HG02610 (cell line): ENCODE data around the gene C2CD3.
"Not testable (repeated sequence)": the region's sequence is repeated elsewhere in the genome, so short reads cannot be mapped to it uniquely, and the experiment has no call there.

Experiments used
- ATAC-seq: cut with Tn5 transposase; IDR thresholded peaks from one replicate; pipeline ENCODE4 v1.9.1; 2021; ENCODE audit warnings: mild to moderate bottlenecking, moderate library complexity; ENCODE audit not compliant: unreplicated experiment

C2CD3 gene

GRCh38 chr11:74159642-74160041 is 11.2 kb downstream of the C2CD3 start:
- no peak for ATAC-seq

DNA sequence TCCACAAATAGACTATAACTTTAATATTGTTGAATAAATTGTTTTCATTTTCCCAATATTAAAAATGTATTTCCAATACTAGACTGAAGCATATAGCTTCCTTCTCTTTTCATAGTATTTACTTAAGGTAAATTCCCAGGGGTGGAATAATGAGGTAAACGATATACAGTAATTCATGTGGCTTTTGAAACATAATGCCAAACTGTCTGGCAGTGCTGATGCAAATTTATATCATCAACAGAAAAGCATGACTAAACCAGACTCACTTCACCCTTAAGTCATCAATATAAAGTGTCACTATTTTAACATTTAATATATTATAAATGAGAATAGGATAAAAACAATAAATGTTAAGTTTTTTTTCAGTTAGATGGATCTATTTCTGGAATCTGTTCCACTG is 13.6 kb downstream of the C2CD3 start:
- ATAC-seq: no peak

DNA sequence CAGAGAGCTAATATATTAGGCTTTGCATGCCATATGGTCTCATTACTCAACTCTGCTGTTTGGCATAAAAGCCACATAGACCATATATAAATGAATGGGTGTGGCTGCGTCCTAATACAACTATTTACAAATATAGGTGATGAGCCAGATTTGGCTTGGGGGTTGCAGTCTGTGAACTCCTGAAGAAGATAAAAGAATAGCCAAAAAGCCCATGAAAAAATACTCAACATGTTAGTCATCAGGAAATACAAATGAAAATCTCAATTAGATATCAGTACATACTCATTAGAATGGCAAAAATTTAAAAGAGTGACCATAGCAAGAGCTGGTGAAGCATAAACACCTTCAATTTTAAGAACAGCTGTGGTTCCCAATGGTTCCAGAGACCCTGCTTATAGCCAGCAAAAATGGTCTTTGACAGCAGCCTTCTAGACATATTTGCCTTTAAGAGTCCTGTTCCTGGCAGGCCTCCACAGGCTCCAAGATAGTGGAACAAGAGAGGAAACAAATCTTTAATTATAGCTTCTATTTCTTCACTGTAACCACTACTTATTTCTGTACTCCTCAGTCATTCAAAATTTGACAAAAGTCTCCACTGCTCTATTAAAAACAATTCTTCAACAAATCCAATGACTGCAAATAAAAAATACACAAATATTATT is 16.1 kb downstream of the C2CD3 start:
- no peak for ATAC-seq

DNA sequence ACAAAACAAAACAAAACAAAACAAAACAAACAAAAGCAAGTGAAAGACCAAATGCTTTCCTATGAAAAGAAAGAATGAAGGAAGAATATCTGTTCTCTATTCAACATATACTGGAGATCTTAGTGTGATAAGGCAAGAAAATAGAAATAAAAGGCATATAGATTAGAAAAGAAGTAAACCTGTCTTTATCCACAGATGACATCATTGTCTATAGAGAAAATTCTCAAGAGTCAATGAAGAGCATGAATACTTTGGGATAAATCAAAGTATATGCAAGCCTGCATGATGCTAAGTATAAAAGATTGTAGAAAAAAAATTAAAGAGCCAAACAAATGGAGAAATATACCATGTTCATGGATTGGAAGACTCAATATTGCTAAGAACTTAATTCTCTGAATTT is 17.6 kb downstream of the C2CD3 start:
- ATAC-seq: no peak

DNA sequence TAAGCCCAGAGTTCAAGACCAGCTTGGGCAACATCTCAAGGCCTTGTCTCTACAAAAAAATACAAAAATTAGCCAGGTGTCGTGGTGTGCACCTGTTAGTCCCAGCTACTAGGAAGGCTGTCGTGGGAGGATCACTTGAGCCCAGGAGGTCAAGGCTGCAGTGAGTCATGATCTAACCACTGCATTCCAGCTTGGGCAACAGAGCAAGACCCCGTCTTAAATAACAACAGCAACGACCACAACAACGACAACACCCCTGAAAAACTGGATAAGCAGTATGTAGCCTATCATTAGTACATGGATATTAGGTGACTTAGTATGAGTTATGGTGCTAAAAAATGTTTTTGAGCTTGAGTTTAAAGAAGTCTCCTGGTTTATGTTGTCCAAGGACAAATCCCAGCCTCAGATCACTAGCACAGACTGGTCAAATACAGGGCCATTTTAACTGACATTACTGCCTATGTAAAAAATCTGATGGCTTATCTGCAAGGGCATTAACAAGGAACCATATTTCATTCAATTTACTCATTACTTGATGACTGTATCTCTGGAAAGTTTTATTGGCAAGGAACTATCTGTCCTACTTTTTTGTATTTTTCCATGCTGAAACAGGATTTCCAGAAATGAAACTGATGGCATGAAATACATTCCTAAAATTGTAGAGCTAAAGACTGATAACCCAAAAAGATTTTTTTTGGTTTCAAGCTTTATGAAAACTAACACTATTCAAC is 23.4 kb downstream of the C2CD3 start:
- ATAC-seq: no peak

- ATAC-seq: no peak
Observed at GRCh38 chr11:74144592-74144991, 26.2 kb downstream of the C2CD3 start.

DNA sequence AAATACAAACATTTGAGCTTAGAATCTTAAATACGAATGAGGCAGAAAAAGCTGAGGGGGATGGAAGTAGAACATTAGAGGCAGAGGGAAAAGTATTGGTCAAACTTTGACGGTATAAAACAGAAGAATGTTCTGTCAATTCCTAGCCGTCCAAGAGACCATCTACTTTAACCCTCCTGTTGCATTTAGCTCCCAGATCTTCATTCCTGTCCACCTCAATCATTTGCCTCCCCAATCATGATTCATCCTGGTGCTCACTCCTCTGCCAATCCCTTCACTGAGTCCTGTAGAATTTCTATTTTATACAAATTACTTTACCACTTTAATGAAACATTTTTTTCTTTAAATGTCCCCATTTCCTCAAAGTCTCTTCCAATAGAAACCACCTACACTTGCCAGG is 28.2 kb downstream of the C2CD3 start:
- ATAC-seq: no peak

DNA sequence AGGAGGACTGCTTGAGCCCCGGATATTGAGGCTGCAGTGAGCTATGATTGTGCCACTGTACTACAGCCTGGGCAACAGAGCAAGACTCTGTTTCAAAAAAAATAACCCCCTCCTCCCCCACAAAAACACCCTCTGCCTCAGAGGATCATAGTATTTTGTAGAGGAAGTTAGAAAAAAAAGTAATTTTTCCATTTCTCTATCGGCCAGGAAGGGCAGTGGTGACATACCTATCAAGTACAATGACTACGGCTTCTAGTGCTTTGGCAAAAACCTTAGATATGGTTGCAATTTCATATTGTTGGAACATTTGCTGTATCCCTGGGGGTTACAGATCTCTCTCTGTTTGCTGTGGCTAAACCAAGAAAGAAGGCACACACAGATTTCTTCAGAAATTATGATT is 28.9 kb downstream of the C2CD3 start:
- no peak for ATAC-seq

- ATAC-seq: no peak
Observed at GRCh38 chr11:74141241-74141695, 29.5 kb downstream of the C2CD3 start.

DNA sequence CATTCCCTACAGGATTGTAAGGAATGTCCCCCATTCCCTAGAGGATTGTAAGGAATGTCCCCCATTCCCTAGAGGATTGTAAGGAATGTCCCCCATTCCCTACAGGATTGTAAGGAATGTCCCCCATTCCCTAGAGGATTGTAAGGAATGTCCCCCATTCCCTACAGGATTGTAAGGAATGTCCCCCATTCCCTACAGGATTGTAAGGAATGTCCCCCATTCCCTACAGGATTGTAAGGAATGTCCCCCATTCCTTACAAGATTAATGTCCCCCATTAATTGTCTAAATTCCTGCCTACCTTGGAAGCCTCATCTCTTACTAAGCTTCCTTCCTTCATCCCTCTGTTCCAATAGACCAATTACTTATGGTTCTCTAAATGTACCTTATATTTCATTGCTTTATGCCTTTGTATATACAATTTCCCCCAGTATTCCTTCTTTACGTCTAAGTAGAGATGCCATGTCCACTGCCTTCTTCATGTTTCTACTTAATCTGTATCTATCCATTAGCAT is 30.8 kb downstream of the C2CD3 start:
- not testable (repeated sequence) for ATAC-seq

GRCh38 chr11:74139151-74139918 is 31.5 kb downstream of the C2CD3 start:
- no peak for ATAC-seq

DNA sequence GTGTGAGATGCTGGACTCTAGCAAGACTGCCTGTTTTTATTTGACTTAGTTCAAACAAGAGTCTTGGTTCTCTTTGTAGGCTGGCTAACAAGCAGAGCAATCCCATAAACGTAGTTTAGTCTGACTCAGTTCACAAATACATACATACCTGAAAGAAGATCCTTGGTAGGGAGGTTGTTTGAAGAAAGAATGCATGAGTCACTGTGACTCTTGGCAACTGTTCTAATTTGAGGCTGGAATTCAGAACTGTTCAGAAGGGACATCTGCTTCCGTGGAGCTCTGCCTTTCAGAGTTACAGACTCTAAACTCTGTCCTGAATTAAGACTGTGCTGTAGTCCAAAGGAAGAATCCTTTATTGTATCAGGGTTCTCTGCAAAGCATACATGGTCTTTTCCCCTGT is 32.2 kb downstream of the C2CD3 start:
- no peak for ATAC-seq

GRCh38 chr11:74138021-74138420 is 32.8 kb downstream of the C2CD3 start:
- ATAC-seq: no peak

- ATAC-seq: no peak
Observed at GRCh38 chr11:74135127-74135840, 35.5 kb downstream of the C2CD3 start.

DNA sequence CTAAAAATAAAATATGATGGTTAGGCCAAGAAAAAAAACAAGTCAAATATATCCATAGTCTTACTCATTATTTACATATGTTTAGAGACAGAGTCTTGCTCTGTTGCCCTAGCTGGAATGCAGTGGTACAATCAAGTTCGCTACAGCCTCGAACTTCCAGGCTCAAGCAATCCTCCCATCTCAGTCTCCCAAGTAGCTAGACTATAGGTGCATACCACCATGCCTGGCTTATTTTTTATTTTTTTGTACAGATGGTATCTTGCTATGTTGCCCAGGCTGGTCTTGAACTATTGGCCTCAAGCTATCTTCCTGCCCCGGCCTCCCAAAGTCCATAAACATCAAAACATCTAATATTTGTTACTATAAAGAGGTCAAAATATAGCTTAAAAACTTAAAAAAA is 36.1 kb downstream of the C2CD3 start:
- ATAC-seq: no peak

- no peak for ATAC-seq
Observed at GRCh38 chr11:74133436-74133835, 37.4 kb downstream of the C2CD3 start.

- no peak for ATAC-seq
Observed at GRCh38 chr11:74132833-74133232, 38.0 kb downstream of the C2CD3 start.

DNA sequence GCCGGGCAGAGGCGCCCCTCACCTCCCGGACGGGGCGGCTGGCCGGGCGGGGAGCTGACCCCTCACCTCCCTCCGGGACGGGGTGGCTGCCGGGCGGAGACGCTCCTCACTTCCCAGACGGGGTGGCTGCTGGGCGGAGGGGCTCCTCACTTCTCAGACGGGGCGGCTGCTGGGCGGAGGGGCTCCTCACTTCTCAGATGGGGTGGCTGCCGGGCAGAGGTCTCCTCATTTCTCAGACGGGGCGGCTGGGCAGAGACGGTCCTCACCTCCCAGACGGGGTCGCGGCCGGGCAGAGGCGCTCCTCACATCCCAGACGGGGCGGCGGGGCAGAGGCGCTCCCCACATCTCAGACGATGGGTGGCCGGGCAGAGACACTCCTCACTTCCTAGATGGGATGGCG is 41.7 kb downstream of the C2CD3 start:
- not testable (repeated sequence) for ATAC-seq

DNA sequence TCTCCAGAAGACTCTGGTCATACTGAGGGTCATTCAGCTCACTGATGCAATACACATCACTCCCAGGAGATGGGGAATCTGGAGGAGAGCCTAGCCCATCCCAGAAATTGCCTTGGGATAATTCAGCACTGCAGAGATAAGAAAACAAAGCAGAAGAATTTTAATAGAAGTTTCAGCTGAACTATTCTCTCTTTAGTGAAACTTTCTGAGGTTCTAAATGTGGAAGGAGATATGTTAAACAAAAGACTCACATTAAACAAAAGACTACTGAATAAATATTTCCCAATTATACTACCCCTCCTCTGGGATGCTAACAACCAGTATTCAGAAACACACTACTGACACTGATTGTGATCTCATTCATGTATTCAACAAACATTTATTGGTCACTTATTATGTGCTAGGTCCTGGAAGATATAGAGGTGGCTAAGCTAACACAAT is 47.8 kb downstream of the C2CD3 start:
- no peak for ATAC-seq

GRCh38 chr11:74121804-74122203 is 49.0 kb downstream of the C2CD3 start:
- ATAC-seq: no peak
